Loucy (cell line): ENCODE data around the gene KAT8.

ENCODE experiments used
- EZH2phosphoT487 ChIP-seq: fragments of 200-600 bp; IDR thresholded peaks from 2 replicates; pipeline ENCODE4 v1.6.1; 2018; ENCODE audit warnings: antibody characterized with exemption, mild to moderate bottlenecking, moderate library complexity, borderline replicate concordance
- TF ChIP-seq, protein P1 (sequence below): fragments of 200-600 bp; sonication (generic); conservative IDR thresholded peaks from 2 replicates; pipeline ENCODE4 v1.5.1; 2014; ENCODE audit warnings: mild to moderate bottlenecking, antibody characterized with exemption, low read length

DNA sequence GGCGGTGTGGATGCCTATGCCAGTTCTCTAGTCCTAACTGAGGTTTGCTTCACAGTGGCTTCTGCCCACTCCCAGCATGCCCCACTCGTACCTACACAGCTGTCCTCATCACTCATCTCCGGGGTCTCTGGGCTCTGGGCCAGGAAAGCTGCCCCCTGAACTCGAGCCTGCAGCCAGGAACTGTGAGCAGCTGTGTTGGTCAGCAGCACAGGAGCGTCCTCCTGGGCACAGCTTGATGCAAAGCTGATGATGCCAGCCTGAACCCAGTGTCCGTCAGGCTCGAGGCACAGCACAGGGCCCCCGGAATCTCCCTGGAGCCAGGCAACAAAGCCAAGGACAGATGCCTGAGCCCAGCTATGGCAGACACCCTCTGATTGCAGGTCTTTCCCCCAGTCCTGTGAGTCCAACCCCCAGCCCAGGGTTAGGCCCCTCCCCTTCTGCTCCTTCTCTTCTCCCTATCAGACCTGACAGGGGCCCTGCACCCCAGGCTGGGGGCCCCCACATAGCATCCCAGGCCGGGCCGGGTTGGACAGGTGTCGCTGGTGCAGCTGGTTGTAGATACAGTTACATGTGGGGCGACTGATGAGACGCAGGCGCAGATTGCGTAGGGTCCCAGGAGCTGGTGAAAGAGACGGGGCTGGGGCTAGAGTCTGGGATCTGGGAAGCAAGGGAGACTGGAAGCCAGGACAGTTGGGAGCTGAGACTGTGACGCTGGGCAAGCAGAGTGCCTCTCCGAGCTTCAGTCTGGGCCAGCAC lies 31.4 kb upstream of the KAT8 start:
- TF ChIP-seq, protein P1, sequence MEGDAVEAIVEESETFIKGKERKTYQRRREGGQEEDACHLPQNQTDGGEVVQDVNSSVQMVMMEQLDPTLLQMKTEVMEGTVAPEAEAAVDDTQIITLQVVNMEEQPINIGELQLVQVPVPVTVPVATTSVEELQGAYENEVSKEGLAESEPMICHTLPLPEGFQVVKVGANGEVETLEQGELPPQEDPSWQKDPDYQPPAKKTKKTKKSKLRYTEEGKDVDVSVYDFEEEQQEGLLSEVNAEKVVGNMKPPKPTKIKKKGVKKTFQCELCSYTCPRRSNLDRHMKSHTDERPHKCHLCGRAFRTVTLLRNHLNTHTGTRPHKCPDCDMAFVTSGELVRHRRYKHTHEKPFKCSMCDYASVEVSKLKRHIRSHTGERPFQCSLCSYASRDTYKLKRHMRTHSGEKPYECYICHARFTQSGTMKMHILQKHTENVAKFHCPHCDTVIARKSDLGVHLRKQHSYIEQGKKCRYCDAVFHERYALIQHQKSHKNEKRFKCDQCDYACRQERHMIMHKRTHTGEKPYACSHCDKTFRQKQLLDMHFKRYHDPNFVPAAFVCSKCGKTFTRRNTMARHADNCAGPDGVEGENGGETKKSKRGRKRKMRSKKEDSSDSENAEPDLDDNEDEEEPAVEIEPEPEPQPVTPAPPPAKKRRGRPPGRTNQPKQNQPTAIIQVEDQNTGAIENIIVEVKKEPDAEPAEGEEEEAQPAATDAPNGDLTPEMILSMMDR, result no peak
- no peak for TF ChIP-seq EZH2phosphoT487
